ENCODE data around the gene KMT2A. TPM values are rescaled to one million over a fixed set of nuclear protein-coding genes. Genes with fewer than 3 reads are reported as not detected.

Gene KMT2A
- total and polyA plus RNA-seq, 10 of the 15 experiments (the other 5 are each of a cell fraction or from before 2014, with no cell fraction given), result 6.1 to 56.9 (median 25.4) TPM

- POLR2A ChIA-PET, result no interaction called here
- Histone ChIP-seq H3K4me1 (ENCODE audit: control insufficient read depth, insufficient read depth, low read length) (no peaks in the 10 kb centered on the region), H3K79me2 (ENCODE audit: control insufficient read depth, insufficient read depth, low read length) (no peaks in the 10 kb centered on the region), H2AFZ (ENCODE audit: control insufficient read depth, low read depth, low read length) (no peak overlapping the region), H3K9me3 (replicated peaks; ENCODE audit: control insufficient read depth, insufficient read depth, low read length) (no peaks in the 10 kb centered on the region), H3K4me3 (no peak overlapping the region), H4K20me1 (ENCODE audit: control insufficient read depth, insufficient read depth) (no peaks in the 10 kb centered on the region; the same call in 1 of the 2 replicates), H3K9ac (ENCODE audit: control insufficient read depth, insufficient read depth, low read length) (no peak overlapping the region), H3K4me2 (ENCODE audit: control insufficient read depth, insufficient read depth) (no peak overlapping the region), H3K36me3 (ENCODE audit: control insufficient read depth in 2 of 2, insufficient read depth in 2 of 2, low read length in 1 of 2) (peaks cover 20 to 35% of the 10 kb centered on the region in 2 experiments), H3K27me3 (replicated peaks in 1 of 2; ENCODE audit: control insufficient read depth in 2 of 2, insufficient read depth in 2 of 2, low read length in 1 of 2) (no peaks in the 10 kb centered on the region), H3K27ac (ENCODE audit: control insufficient read depth, insufficient read depth) (no peak overlapping the region)
- TSS peak; percentile 38 for BruUV-seq (replicated peaks)
- no peak for FAIRE-seq
- no peak for ATAC-seq
- DNase-seq (ENCODE audit: low read depth, low spot score), result no peak
- CTCF ChIA-PET, result no interaction called here
- RAD21 ChIA-PET (ENCODE audit: unreplicated experiment), result no interaction called here
- intact Hi-C loops (cut with micrococcal nuclease; ENCODE audit: unreplicated experiment), result no loop called here
- WGBS (ENCODE audit: insufficient coverage, insufficient replicate concordance, low lambda C conversion rate, missing lambda C conversion rate), result 100% methylated on average over 6 of the region's 6 CpGs
- SMC1A ChIA-PET (ENCODE audit: uncharacterized antibody, unreplicated experiment), result interaction anchor here (1.1 kb wide), 1 partner anchor 23 kb away, joined by 3 read pairs; no protein-coding TSS in a partner anchor
- in situ Hi-C loops (cut with MboI), result no loop called here
- TF ChIP-seq, protein P1, sequence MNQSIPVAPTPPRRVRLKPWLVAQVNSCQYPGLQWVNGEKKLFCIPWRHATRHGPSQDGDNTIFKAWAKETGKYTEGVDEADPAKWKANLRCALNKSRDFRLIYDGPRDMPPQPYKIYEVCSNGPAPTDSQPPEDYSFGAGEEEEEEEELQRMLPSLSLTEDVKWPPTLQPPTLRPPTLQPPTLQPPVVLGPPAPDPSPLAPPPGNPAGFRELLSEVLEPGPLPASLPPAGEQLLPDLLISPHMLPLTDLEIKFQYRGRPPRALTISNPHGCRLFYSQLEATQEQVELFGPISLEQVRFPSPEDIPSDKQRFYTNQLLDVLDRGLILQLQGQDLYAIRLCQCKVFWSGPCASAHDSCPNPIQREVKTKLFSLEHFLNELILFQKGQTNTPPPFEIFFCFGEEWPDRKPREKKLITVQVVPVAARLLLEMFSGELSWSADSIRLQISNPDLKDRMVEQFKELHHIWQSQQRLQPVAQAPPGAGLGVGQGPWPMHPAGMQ (IDR thresholded peaks at IDR 0.05; ENCODE audit: borderline replicate concordance), result no peak
- TF ChIP-seq ZBTB4 (CRISPR knock-in tag; IDR thresholded peaks at IDR 0.05) (no peak), HDAC6 (IDR thresholded peaks at IDR 0.05; ENCODE audit: unreplicated experiment) (no peak), SMC3 (IDR thresholded peaks at IDR 0.05; ENCODE audit: borderline replicate concordance, low read length) (0 out of 2 replicates have a peak, but pooled peaks have one; percentile 7), MTA2 (IDR thresholded peaks at IDR 0.05; ENCODE audit: low read depth) (no peak), SP1 (IDR thresholded peaks at IDR 0.05; ENCODE audit: low read depth, low read length) (no peak), STAT3 (IDR thresholded peaks at IDR 0.05; ENCODE audit: low read depth, low read length) (no peak), NRF1 (conservative IDR thresholded peaks at IDR 0.05; ENCODE audit: low read depth, low read length) (no peak), BMI1 (IDR thresholded peaks at IDR 0.05; ENCODE audit: borderline replicate concordance) (no peak), FOXM1 (IDR thresholded peaks at IDR 0.05; ENCODE audit: low read depth, low read length) (no peak)
- TF ChIP-seq, protein P2, sequence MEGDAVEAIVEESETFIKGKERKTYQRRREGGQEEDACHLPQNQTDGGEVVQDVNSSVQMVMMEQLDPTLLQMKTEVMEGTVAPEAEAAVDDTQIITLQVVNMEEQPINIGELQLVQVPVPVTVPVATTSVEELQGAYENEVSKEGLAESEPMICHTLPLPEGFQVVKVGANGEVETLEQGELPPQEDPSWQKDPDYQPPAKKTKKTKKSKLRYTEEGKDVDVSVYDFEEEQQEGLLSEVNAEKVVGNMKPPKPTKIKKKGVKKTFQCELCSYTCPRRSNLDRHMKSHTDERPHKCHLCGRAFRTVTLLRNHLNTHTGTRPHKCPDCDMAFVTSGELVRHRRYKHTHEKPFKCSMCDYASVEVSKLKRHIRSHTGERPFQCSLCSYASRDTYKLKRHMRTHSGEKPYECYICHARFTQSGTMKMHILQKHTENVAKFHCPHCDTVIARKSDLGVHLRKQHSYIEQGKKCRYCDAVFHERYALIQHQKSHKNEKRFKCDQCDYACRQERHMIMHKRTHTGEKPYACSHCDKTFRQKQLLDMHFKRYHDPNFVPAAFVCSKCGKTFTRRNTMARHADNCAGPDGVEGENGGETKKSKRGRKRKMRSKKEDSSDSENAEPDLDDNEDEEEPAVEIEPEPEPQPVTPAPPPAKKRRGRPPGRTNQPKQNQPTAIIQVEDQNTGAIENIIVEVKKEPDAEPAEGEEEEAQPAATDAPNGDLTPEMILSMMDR (IDR thresholded peaks at IDR 0.05 in 2 of 3, conservative IDR thresholded peaks at IDR 0.05 in 1 of 3; ENCODE audit: control insufficient read depth in 2 of 3, extremely low read depth in 1 of 3, insufficient read depth in 1 of 3, low read depth in 3 of 3, low read length in 3 of 3), result peak in 2 of 3 experiments; percentile 11 to 28; a peak in 4 of 6 replicates
- TF ChIP-seq, protein P3, sequence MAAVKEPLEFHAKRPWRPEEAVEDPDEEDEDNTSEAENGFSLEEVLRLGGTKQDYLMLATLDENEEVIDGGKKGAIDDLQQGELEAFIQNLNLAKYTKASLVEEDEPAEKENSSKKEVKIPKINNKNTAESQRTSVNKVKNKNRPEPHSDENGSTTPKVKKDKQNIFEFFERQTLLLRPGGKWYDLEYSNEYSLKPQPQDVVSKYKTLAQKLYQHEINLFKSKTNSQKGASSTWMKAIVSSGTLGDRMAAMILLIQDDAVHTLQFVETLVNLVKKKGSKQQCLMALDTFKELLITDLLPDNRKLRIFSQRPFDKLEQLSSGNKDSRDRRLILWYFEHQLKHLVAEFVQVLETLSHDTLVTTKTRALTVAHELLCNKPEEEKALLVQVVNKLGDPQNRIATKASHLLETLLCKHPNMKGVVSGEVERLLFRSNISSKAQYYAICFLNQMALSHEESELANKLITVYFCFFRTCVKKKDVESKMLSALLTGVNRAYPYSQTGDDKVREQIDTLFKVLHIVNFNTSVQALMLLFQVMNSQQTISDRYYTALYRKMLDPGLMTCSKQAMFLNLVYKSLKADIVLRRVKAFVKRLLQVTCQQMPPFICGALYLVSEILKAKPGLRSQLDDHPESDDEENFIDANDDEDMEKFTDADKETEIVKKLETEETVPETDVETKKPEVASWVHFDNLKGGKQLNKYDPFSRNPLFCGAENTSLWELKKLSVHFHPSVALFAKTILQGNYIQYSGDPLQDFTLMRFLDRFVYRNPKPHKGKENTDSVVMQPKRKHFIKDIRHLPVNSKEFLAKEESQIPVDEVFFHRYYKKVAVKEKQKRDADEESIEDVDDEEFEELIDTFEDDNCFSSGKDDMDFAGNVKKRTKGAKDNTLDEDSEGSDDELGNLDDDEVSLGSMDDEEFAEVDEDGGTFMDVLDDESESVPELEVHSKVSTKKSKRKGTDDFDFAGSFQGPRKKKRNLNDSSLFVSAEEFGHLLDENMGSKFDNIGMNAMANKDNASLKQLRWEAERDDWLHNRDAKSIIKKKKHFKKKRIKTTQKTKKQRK (IDR thresholded peaks at IDR 0.05; ENCODE audit: low read depth, low read length), result no peak
- TF ChIP-seq, protein P4, sequence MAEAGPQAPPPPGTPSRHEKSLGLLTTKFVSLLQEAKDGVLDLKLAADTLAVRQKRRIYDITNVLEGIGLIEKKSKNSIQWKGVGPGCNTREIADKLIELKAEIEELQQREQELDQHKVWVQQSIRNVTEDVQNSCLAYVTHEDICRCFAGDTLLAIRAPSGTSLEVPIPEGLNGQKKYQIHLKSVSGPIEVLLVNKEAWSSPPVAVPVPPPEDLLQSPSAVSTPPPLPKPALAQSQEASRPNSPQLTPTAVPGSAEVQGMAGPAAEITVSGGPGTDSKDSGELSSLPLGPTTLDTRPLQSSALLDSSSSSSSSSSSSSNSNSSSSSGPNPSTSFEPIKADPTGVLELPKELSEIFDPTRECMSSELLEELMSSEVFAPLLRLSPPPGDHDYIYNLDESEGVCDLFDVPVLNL (IDR thresholded peaks at IDR 0.05; ENCODE audit: low read depth, low read length), result no peak
Measured at GRCh38 chr11:118522571-118523072, 86.3 kb downstream of the KMT2A start.
